Right lobe of liver (tissue), 6 donors: ENCODE data around the gene MICOS13. TPM values are rescaled to one million over a fixed set of nuclear protein-coding genes. Genes with fewer than 3 reads are reported as not detected.

Experiments used
- ATAC-seq, 4 donors: fragments of 200-7000 bp; cut with Tn5 transposase; one replicate each; pipeline ENCODE4 v1.9.1; 2020; ENCODE audit warnings: mild to moderate bottlenecking in 4 of 4, moderate library complexity in 4 of 4
- DNase-seq, 3 donors: peaks; one replicate each; pipeline ENCODE4 v3.0.0-alpha.2; 2020
- H3K27ac ChIP-seq, 3 donors: fragments of 200-600 bp; one replicate each; pipeline ENCODE4 v1.8.0; 2022
- H3K27me3 ChIP-seq, 2 donors: fragments of 200-600 bp; one replicate each; pipeline ENCODE4 v1.8.0; 2022
- H3K36me3 ChIP-seq, 4 donors: fragments of 200-600 bp; sonication (generic) in 1 of 4; one replicate each; pipeline versions ENCODE4 v1.5.1 to v1.8.0; 2017 to 2022; ENCODE audit warnings: control low read depth in 1 of 4
- H3K4me1 ChIP-seq, 4 donors: fragments of 200-600 bp; sonication (generic) in 1 of 4; one replicate each; pipeline versions ENCODE4 v1.5.1 to v1.8.0; 2017 to 2022; ENCODE audit warnings: control low read depth in 1 of 4
- H3K4me3 ChIP-seq, 3 donors: fragments of 200-600 bp; one replicate each; pipeline ENCODE4 v1.8.0; 2022
- H3K9me3 ChIP-seq, 4 donors: fragments of 200-600 bp; sonication (generic) in 1 of 4; one replicate each; pipeline versions ENCODE4 v1.5.1 to v1.8.0; 2017 to 2022; ENCODE audit warnings: control low read depth in 1 of 4
- POLR2A ChIP-seq: fragments of 450-650 bp; IDR thresholded peaks from one replicate; pipeline ENCODE4 v1.6.1; 2017; ENCODE audit warnings: antibody characterized with exemption, mild to moderate bottlenecking
- WGBS: methylation state at CpG from one replicate; pipeline ENCODE4 v1.1.6; 2018; ENCODE audit warnings: low coverage, low lambda C conversion rate; ENCODE audit not compliant: insufficient coverage; ENCODE audit errors: missing lambda C conversion rate; 5-methylcytosine and 5-hydroxymethylcytosine counted together
- intact Hi-C, 2 donors: fragments of 100-400 bp; cut with DNase I; formaldehyde crosslinking; loops; one replicate each; pipeline versions ENCODE4 v1.11.2 to v1.14.1; 2022
- total RNA-seq, 6 experiments: library from RNA; depleted of rRNA in 2 of 6; stranded (reverse); fragments of >200 nt in 2 of 6; fragmentation: NEBNext Ultra II Directional in 3 of 6; extraction: Animal tissue kit (Norgen Biotek cat#: 25700) in 3 of 6; gene quantifications; one replicate each; pipeline versions ENCODE4 v1.1.0 to v1.2.4, GENCODE V29; 2016 to 2023
- TF ChIP-seq, protein P1 (sequence below), 4 donors: fragments of 200-600 bp in 3 of 4; fragments of 450-650 bp in 1 of 4; IDR thresholded peaks; one replicate each; pipeline versions ENCODE4 v1.5.1 to v1.8.0; 2016 to 2022; ENCODE audit warnings: antibody characterized with exemption in 4 of 4, mild to moderate bottlenecking in 2 of 4
- donor health status: DM: no; HTN: yes; CAD: no.
- donor health status: DM: no; HTN: no; CAD: no.
- donor health status: DM: no; HTN: no; CAD: no.
- donor health status: DM: no; HTN: yes; CAD: no.
- donor health status: DM: no; HTN: yes; CAD: no.

MICOS13 gene
- total RNA-seq, 6 experiments from 2014 or later: 24.2 to 54.3 (median 33.7) TPM

DNA sequence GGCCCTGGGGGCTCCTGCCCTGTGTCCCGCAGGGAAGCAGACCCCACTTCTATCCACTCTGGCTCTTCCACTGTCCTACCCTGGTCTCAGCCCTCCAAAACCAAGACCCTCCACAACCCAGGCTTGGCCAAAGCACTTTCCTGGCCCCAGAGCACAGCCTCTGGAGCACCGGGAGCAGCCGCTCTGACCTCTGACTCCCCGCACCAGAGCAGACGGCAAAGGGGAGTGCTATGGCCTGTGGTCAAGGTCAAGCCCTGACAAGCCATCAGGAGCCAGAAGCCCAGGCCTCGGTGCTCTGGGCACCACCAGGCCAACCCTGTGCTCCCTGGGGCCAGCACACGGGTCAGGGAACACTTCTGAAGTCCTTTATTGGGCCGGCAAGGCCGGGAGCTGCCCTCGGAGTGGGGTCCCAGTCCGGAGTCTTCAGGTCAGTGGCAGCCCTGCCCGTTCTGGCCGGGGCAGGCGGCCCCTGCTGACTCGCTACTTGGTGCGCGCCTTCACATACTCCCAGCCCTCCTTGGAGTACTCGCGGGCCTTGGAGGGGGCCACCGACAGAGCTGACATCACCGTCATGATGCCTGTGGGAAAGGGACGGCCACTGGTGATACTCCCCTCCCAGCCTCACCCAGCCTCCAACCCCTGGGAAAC lies 2.1 kb downstream of the MICOS13 start:
- no peaks in the 10 kb centered on the region for H3K9me3 ChIP-seq
- DNase-seq: no peak
- H3K27ac ChIP-seq: no peak overlapping the region
- intact Hi-C loops: loop anchor here in 1 of 2 donors (10.0 kb wide), 1 partner anchor 63 kb away; no protein-coding TSS in a partner anchor
- no peaks in the 10 kb centered on the region for H3K36me3 ChIP-seq
- H3K4me1 ChIP-seq: peaks cover 0 to 6% (median 0%) of the 10 kb centered on the region in 4 donors
- H3K4me3 ChIP-seq: no peak overlapping the region
- no peak for TF ChIP-seq POLR2A
- ATAC-seq: no peak
- no peaks in the 10 kb centered on the region for H3K27me3 ChIP-seq
- no CpG with 5 or more reads among the region's 22 CpGs for WGBS

DNA sequence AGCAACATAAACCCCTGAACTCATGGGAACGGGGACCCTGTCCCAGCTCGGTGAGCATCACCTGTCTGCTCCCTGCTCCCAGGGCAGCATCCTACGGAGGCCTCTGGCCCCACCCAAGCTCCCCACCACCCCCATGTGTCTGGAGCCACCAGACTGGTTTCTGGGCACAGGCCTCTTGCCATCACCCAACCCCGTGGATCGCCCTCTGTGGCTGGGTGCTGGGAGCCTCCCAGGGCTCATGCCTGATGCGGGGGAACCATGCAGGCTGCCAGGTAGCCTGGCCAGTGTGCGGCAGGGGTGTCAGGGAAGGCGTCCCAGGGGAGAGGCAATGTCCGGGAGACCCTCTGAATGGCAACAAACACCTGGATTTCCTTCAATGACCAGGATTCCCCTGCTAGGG lies 2.7 kb downstream of the MICOS13 start:
- TF ChIP-seq, protein P1, sequence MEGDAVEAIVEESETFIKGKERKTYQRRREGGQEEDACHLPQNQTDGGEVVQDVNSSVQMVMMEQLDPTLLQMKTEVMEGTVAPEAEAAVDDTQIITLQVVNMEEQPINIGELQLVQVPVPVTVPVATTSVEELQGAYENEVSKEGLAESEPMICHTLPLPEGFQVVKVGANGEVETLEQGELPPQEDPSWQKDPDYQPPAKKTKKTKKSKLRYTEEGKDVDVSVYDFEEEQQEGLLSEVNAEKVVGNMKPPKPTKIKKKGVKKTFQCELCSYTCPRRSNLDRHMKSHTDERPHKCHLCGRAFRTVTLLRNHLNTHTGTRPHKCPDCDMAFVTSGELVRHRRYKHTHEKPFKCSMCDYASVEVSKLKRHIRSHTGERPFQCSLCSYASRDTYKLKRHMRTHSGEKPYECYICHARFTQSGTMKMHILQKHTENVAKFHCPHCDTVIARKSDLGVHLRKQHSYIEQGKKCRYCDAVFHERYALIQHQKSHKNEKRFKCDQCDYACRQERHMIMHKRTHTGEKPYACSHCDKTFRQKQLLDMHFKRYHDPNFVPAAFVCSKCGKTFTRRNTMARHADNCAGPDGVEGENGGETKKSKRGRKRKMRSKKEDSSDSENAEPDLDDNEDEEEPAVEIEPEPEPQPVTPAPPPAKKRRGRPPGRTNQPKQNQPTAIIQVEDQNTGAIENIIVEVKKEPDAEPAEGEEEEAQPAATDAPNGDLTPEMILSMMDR (IDR thresholded peaks at IDR 0.05): no peak
- no peak for TF ChIP-seq POLR2A
- H3K27ac ChIP-seq: no peak overlapping the region
- H3K27me3 ChIP-seq: no peaks in the 10 kb centered on the region
- H3K4me3 ChIP-seq: no peak overlapping the region
- WGBS: 100% methylated on average over 3 of the region's 9 CpGs
- DNase-seq (no peak), ATAC-seq (no peak)
- intact Hi-C loops: loop anchor here in 1 of 2 donors (10.0 kb wide), 1 partner anchor 63 kb away; no protein-coding TSS in a partner anchor
- peaks cover 0 to 6% (median 0%) of the 10 kb centered on the region in 4 donors for H3K4me1 ChIP-seq
- H3K9me3 ChIP-seq: no peaks in the 10 kb centered on the region
- H3K36me3 ChIP-seq: no peaks in the 10 kb centered on the region

DNA sequence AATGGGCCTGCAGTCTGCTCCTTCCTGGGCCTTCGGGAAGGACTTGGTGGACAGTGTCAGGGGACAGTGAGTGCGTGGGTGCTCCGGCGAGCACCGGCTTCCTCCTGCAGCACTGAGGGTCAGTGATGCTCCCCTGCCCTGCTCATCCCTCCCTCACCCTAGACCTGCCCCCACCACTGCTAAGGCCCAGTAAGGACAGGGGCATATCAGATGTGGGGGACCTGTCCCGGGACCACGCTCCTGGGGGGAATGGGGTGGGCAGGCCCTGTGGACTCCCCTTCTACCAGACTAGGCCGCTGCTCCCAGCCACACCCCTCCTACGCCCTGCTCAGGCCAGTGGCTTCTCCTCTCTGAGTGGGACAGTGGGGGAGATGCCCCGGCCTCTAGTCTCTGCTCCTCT lies 3.2 kb downstream of the MICOS13 start:
- H3K36me3 ChIP-seq: no peaks in the 10 kb centered on the region
- no peak overlapping the region for H3K4me3 ChIP-seq
- H3K4me1 ChIP-seq: peaks cover 0 to 6% (median 0%) of the 10 kb centered on the region in 4 donors
- DNase-seq (no peak), ATAC-seq (no peak)
- intact Hi-C loops: loop anchor here in 1 of 2 donors (10.0 kb wide), 1 partner anchor 62 kb away; no protein-coding TSS in a partner anchor
- H3K27ac ChIP-seq: no peak overlapping the region
- H3K27me3 ChIP-seq: no peaks in the 10 kb centered on the region
- 100% methylated on average over 1 of the region's 10 CpGs for WGBS
- no peaks in the 10 kb centered on the region for H3K9me3 ChIP-seq
- no peak for TF ChIP-seq POLR2A
- TF ChIP-seq, protein P1 (IDR thresholded peaks at IDR 0.05): no peak

DNA sequence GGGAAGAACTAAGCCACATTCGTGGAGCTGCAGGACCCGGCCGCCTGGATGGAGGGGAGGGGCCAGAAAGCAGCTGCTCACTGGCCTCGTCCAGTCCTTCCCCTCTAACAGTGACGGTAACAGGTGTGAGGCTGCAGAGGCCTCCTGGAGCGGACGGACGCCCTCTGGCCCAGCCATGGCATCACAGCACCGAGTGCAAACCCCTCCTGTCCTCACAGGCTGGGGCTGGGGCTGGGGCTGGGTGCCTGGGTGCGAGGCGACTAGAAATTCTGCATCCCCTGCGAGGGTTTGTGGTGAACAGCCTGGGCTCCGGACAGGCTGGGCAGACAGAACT lies 3.6 kb downstream of the MICOS13 start:
- intact Hi-C loops: loop anchor here in 1 of 2 donors (10.0 kb wide), 1 partner anchor 62 kb away; no protein-coding TSS in a partner anchor
- WGBS: 70% methylated on average over 4 of the region's 13 CpGs
- no peaks in the 10 kb centered on the region for H3K36me3 ChIP-seq
- no peaks in the 10 kb centered on the region for H3K27me3 ChIP-seq
- no peak overlapping the region for H3K27ac ChIP-seq
- no peak for TF ChIP-seq POLR2A
- TF ChIP-seq, protein P1 (IDR thresholded peaks at IDR 0.05): no peak
- H3K9me3 ChIP-seq: no peaks in the 10 kb centered on the region
- ATAC-seq (no peak), DNase-seq (no peak)
- peaks cover 0 to 6% (median 0%) of the 10 kb centered on the region in 4 donors for H3K4me1 ChIP-seq
- no peak overlapping the region for H3K4me3 ChIP-seq

DNA sequence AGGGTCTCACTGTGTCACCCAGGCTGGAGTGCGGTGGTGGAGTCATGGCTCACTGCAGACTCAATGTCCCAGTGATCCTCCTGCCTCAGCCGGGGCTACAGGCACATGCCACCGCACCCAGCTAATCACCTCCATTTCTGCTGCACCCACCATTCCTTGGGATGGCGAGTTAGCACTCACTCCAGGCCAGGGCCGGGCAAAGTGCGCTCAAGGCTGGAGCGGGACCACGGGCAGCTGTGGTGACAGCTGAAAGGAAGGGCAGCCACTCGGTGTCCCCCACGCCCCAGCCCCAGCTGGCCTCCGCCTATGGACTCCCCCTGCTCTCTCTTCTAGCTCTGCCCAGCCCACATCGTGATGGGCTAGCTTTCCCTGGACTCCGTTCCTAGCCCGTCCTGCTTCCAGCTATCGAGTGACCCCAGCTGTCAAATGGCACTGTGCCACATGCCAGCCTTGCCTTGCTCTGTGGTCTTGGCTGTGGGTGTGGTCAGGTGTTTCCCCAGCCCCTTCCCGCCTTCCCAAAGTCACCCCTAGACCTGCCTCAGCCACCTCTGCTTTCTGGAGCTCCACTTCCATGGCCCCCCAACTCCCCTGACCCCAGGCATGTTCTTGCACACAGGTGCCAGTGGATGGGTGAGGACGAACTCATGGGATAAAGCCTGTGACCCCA lies 4.1 kb downstream of the MICOS13 start:
- 73% methylated on average over 3 of the region's 17 CpGs for WGBS
- no peak for DNase-seq
- no peaks in the 10 kb centered on the region for H3K36me3 ChIP-seq
- no peak overlapping the region for H3K4me3 ChIP-seq
- H3K27ac ChIP-seq: no peak overlapping the region
- ATAC-seq: no peak
- peaks cover 0 to 6% (median 0%) of the 10 kb centered on the region in 4 donors for H3K4me1 ChIP-seq
- intact Hi-C loops: loop anchor here in 1 of 2 donors (10.0 kb wide), 1 partner anchor 61 kb away; no protein-coding TSS in a partner anchor
- no peak for TF ChIP-seq POLR2A
- TF ChIP-seq, protein P1 (IDR thresholded peaks at IDR 0.05): no peak
- H3K27me3 ChIP-seq: no peaks in the 10 kb centered on the region
- no peaks in the 10 kb centered on the region for H3K9me3 ChIP-seq
